Spleen (tissue), 7 donors: ENCODE results near the gene DYNLRB2.

Experiments
- CTCF ChIP-seq, 11 experiments: fragments of 200-600 bp in 7 of 11; fragments of 450-650 bp in 4 of 11; sonication (generic) in 4 of 11; IDR thresholded peaks in 8 of 11; conservative IDR thresholded peaks in 3 of 11; 1 replicate in 7 of 11; 2 replicates in 4 of 11; pipeline versions ENCODE4 v1.4.0 to v1.8.0; 2016 to 2021; ENCODE audit warnings: antibody characterized with exemption in 11 of 11, inconsistent platforms in 4 of 11, mild to moderate bottlenecking in 1 of 11
- POLR2A ChIP-seq, 3 donors: fragments of 450-650 bp; IDR thresholded peaks; one replicate each; pipeline ENCODE4 v1.5.1; 2017; ENCODE audit warnings: antibody characterized with exemption in 3 of 3, mild to moderate bottlenecking in 1 of 3
- POLR2AphosphoS5 ChIP-seq, 3 donors: sonication (generic); formaldehyde crosslinking; IDR thresholded peaks; one replicate each; pipeline ENCODE4 v1.5.1; 2017; ENCODE audit warnings: antibody characterized with exemption in 3 of 3
- donor health status: DM: no; HTN: no; CAD: no; lungs with moderate emphysema.
- donor health status: DM: no; HTN: no; CAD: no.
- donor health status: DM: no; HTN: no; CAD: no.

DNA sequence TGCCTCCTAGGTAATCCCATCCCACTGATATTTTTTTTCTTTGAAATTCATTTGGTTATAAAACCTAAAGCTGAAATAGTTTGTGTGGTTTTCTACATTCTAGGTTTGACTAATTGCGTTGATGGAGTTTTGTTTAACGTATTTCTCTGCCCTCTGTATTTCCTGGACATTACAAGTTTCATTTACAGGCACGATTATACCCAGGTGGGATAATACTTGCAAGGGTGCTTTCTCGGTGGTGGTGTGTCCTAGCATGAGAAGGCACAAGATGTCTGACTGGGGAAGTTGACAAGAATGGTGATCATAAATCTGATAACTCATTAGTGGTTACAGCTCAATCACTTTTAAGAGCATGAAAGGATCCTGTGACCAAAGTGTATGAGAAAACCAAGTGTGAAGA lies 45.0 kb downstream of the DYNLRB2 start:
- TF ChIP-seq CTCF (IDR thresholded peaks at IDR 0.05 in 8 of 11, conservative IDR thresholded peaks at IDR 0.05 in 3 of 11) = no peak
- TF ChIP-seq POLR2A (IDR thresholded peaks at IDR 0.05) = no peak
- no peak for TF ChIP-seq POLR2AphosphoS5 (IDR thresholded peaks at IDR 0.05)
